ENCODE results near the gene C22orf42.

DNA sequence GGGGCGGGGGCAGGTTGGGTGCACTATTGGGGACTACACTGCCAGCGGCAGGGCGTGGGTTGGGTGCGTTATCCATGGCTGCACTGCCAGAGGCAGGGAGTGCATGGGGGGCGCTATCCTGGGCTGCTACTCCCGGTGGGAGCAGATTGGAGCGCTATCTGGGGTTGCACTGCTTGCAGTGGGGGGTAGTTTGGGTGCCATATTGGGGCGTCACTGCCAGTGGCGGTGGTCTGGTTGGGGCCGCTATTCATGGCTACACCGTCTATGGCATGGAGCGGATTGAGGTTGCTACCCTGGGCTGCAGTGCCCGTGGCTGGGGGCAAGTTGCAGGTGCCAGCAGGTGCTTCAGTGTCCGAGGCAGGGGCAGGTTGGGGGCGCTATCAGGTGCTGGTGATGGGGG, 36.2 kb downstream of the C22orf42 start:
- no peak for TF ChIP-seq POLR2A (IDR thresholded peaks at IDR 0.05)
- TF ChIP-seq, protein P1, sequence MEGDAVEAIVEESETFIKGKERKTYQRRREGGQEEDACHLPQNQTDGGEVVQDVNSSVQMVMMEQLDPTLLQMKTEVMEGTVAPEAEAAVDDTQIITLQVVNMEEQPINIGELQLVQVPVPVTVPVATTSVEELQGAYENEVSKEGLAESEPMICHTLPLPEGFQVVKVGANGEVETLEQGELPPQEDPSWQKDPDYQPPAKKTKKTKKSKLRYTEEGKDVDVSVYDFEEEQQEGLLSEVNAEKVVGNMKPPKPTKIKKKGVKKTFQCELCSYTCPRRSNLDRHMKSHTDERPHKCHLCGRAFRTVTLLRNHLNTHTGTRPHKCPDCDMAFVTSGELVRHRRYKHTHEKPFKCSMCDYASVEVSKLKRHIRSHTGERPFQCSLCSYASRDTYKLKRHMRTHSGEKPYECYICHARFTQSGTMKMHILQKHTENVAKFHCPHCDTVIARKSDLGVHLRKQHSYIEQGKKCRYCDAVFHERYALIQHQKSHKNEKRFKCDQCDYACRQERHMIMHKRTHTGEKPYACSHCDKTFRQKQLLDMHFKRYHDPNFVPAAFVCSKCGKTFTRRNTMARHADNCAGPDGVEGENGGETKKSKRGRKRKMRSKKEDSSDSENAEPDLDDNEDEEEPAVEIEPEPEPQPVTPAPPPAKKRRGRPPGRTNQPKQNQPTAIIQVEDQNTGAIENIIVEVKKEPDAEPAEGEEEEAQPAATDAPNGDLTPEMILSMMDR (IDR thresholded peaks at IDR 0.05), result no peak
